MCF 10A (cell line): ENCODE results near the gene LAMTOR5. TPM values are rescaled to one million over a fixed set of nuclear protein-coding genes. Genes with fewer than 3 reads are reported as not detected.
"Not testable (repeated sequence)": the region's sequence is repeated elsewhere in the genome, so short reads cannot be mapped to it uniquely, and the experiment has no call there.

Experiments
- BruUV-seq: library from RNA; stranded (reverse); fragments of 400-500 nt; replicated peaks from 2 replicates; lab custom pipeline; 2021; lab: Mats Ljungman, UMichigan
- CTCF ChIA-PET: fragments of 300-600 bp; sonication (Branson Sonifier 250); formaldehyde crosslinking; extraction: SDS; loops from one replicate; lab custom pipeline; 2021; ENCODE audit warnings: antibody characterized with exemption, inconsistent platforms; lab: Yijun Ruan, JAX
- POLR2A ChIA-PET: fragments of 300-600, 350-650 bp; sonication (Branson Sonifier 250); formaldehyde crosslinking; extraction: SDS; loops from one replicate; lab custom pipeline; 2020; ENCODE audit warnings: antibody characterized with exemption, inconsistent platforms; lab: Yijun Ruan, JAX
- DNase-seq: peaks from one replicate; pipeline ENCODE4 v3.0.0-alpha.2; 2018; ENCODE audit not compliant: unreplicated experiment
- H3K27ac Mint-ChIP-seq: one replicate; pipeline ENCODE4 v1.8.0; 2022; ENCODE audit warnings: mild to moderate bottlenecking, low read depth, mixed read lengths; ENCODE audit not compliant: unreplicated experiment
- H3K27me3 Mint-ChIP-seq: one replicate; pipeline ENCODE4 v1.8.0; 2022; ENCODE audit warnings: mixed read lengths; ENCODE audit not compliant: insufficient read depth, unreplicated experiment
- H3K36me3 Mint-ChIP-seq: one replicate; pipeline ENCODE4 v1.8.0; 2022; ENCODE audit warnings: mild to moderate bottlenecking, moderate library complexity, mixed read lengths; ENCODE audit not compliant: insufficient read depth, unreplicated experiment
- H3K4me1 Mint-ChIP-seq: one replicate; pipeline ENCODE4 v1.8.0; 2022; ENCODE audit warnings: mixed read lengths; ENCODE audit not compliant: insufficient read depth, unreplicated experiment
- H3K4me3 Mint-ChIP-seq: one replicate; pipeline ENCODE4 v1.8.0; 2022; ENCODE audit warnings: mild to moderate bottlenecking, moderate library complexity, mixed read lengths; ENCODE audit not compliant: unreplicated experiment
- H3K9me3 Mint-ChIP-seq: one replicate; pipeline ENCODE4 v1.8.0; 2022; ENCODE audit warnings: mixed read lengths; ENCODE audit not compliant: unreplicated experiment
- intact Hi-C: fragments of 100-400 bp; cut with micrococcal nuclease; formaldehyde crosslinking; loops from 2 replicates; pipeline ENCODE4 v1.14.1; 2022
- total RNA-seq: library from RNA; stranded (reverse); gene quantifications from 2 replicates; pipeline ENCODE4 v1.2.3, GENCODE V29; 2022
- TF ChIP-seq, protein P1 (sequence below): fragments of 200-600 bp; IDR thresholded peaks from one replicate; pipeline ENCODE4 v1.8.0; 2022; ENCODE audit warnings: antibody characterized with exemption, mild to moderate bottlenecking; ENCODE audit not compliant: unreplicated experiment

Gene LAMTOR5
- total RNA-seq, 1 experiment from 2014 or later: 111 TPM

- Mint-ChIP-seq H3K4me3 (no peak overlapping the region), H3K9me3 (no peaks in the 10 kb centered on the region), H3K27ac (no peak overlapping the region), H3K27me3 (no peaks in the 10 kb centered on the region), H3K36me3 (peaks cover 12% of the 10 kb centered on the region), H3K4me1 (peaks cover 12% of the 10 kb centered on the region)
- no TSS peak for BruUV-seq
- TF ChIP-seq, protein P1, sequence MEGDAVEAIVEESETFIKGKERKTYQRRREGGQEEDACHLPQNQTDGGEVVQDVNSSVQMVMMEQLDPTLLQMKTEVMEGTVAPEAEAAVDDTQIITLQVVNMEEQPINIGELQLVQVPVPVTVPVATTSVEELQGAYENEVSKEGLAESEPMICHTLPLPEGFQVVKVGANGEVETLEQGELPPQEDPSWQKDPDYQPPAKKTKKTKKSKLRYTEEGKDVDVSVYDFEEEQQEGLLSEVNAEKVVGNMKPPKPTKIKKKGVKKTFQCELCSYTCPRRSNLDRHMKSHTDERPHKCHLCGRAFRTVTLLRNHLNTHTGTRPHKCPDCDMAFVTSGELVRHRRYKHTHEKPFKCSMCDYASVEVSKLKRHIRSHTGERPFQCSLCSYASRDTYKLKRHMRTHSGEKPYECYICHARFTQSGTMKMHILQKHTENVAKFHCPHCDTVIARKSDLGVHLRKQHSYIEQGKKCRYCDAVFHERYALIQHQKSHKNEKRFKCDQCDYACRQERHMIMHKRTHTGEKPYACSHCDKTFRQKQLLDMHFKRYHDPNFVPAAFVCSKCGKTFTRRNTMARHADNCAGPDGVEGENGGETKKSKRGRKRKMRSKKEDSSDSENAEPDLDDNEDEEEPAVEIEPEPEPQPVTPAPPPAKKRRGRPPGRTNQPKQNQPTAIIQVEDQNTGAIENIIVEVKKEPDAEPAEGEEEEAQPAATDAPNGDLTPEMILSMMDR: no peak
- intact Hi-C loops: no loop called here
- ChIA-PET CTCF (interaction anchor here (0.6 to 16.5 kb wide), 11 partner anchors 14 to 1346 kb away, joined by 3 to 808 read pairs (median 14); partner anchors contain the start of gene PROK1), POLR2A (interaction anchor here (1.6 to 4.8 kb wide), 7 partner anchors 16 to 71 kb away, joined by 4 to 114 read pairs (median 8); partner anchors contain the start of gene RBM15)
- no peak for DNase-seq
Measured at GRCh38 chr1:110409316-110409715, 1.8 kb upstream of the LAMTOR5 start.

- CTCF ChIA-PET: interaction anchor here (0.7 to 16.5 kb wide), 15 partner anchors 15 to 1346 kb away, joined by 3 to 808 read pairs (median 5); partner anchors contain the start of gene PROK1
- H3K27ac Mint-ChIP-seq: peak overlapping the region; percentile 100
- POLR2A ChIA-PET: interaction anchor here (0.7 to 4.8 kb wide), 19 partner anchors 15 to 1987 kb away, joined by 3 to 114 read pairs (median 4); partner anchors contain the start of gene RBM15
- peaks cover 12% of the 10 kb centered on the region for H3K4me1 Mint-ChIP-seq
- DNase-seq: no peak
- no peaks in the 10 kb centered on the region for H3K9me3 Mint-ChIP-seq
- intact Hi-C loops: loop anchor here (1.0 kb wide), 2 partner anchors 52 to 205 kb away; no protein-coding TSS in a partner anchor
- peaks cover 20% of the 10 kb centered on the region for H3K36me3 Mint-ChIP-seq
- H3K4me3 Mint-ChIP-seq: peak overlapping the region; percentile 100
- no peaks in the 10 kb centered on the region for H3K27me3 Mint-ChIP-seq
- TF ChIP-seq, protein P1: no peak
- no TSS peak for BruUV-seq
Measured at GRCh38 chr1:110408488-110408887, 994 bp upstream of the LAMTOR5 start.

- DNase-seq, H3K4me1 Mint-ChIP-seq, H3K9me3 Mint-ChIP-seq, H3K27me3 Mint-ChIP-seq, BruUV-seq: not testable (repeated sequence)
- ChIA-PET POLR2A (interaction anchor here (0.7 to 4.8 kb wide), 11 partner anchors 9 to 899 kb away, joined by 3 to 114 read pairs (median 6); partner anchors contain the start of gene RBM15), CTCF (interaction anchor here (0.6 to 2.0 kb wide), 6 partner anchors 27 to 199 kb away, joined by 3 to 6 read pairs (median 4); no protein-coding TSS in a partner anchor)
- intact Hi-C loops: loop anchor here (1.0 kb wide), 1 partner anchor 68 kb away; no protein-coding TSS in a partner anchor
- H3K36me3 Mint-ChIP-seq: peaks cover 39% of the 10 kb centered on the region
- peak overlapping the region; percentile 100 for H3K27ac Mint-ChIP-seq
- H3K4me3 Mint-ChIP-seq: peak overlapping the region; percentile 100
Measured at GRCh38 chr1:110406407-110406806, 1.1 kb downstream of the LAMTOR5 start.

- H3K27ac Mint-ChIP-seq: no peak overlapping the region
- ChIA-PET POLR2A (interaction anchor here (0.9 to 1.5 kb wide), 2 partner anchors 14 to 65 kb away, joined by 3 to 11 read pairs; partner anchors contain the start of genes RBM15 and SLC16A4), CTCF (interaction anchor here (1.1 to 2.0 kb wide), 3 partner anchors 8 to 92 kb away, joined by 3 to 8 read pairs (median 5); partner anchors contain the start of gene RBM15)
Measured at GRCh38 chr1:110404401-110404800, 3.1 kb downstream of the LAMTOR5 start.

More at GRCh38 chr1:110404401-110404800, 3.1 kb downstream of the LAMTOR5 start:
- DNase-seq: no peak
- BruUV-seq: no TSS peak
- no peaks in the 10 kb centered on the region for H3K9me3 Mint-ChIP-seq
- H3K27me3 Mint-ChIP-seq: no peaks in the 10 kb centered on the region
- H3K4me3 Mint-ChIP-seq: no peak overlapping the region
- H3K36me3 Mint-ChIP-seq: peaks cover 59% of the 10 kb centered on the region
- peaks cover 7% of the 10 kb centered on the region for H3K4me1 Mint-ChIP-seq
- intact Hi-C loops: no loop called here
- TF ChIP-seq, protein P1: no peak
